Natural killer cell (primary cell): ENCODE data around the gene NDE1. TPM values are rescaled to one million over a fixed set of nuclear protein-coding genes. Genes with fewer than 3 reads are reported as not detected.

Source experiments
- ATAC-seq, 3 donors: fragments of 150-1000 bp in 2 of 3; fragments of 200-7000 bp in 1 of 3; cut with Tn5 transposase; 1 replicate in 1 of 3; 2 replicates in 2 of 3; pipeline ENCODE4 v1.10.0; 2021; ENCODE audit warnings: mild to moderate bottlenecking in 2 of 3, moderate library complexity in 2 of 3
- DNase-seq, 2 donors: peaks; one replicate each; pipeline versions ENCODE4 v3.0.0 to v3.0.0-alpha.2; 2013 to 2021; ENCODE audit warnings: mixed read lengths in 1 of 2
- H3K27ac ChIP-seq: one replicate; pipeline ENCODE4 v1.5.1; 2013; ENCODE audit warnings: mild to moderate bottlenecking, low read length
- H3K27me3 ChIP-seq: one replicate; pipeline ENCODE4 v1.6.1; 2013; ENCODE audit warnings: low read length; ENCODE audit not compliant: control insufficient read depth, insufficient read depth
- H3K36me3 ChIP-seq: one replicate; pipeline ENCODE4 v1.6.1; 2013; ENCODE audit warnings: low read length; ENCODE audit not compliant: control insufficient read depth, insufficient read depth
- H3K4me1 ChIP-seq: one replicate; pipeline ENCODE4 v1.6.1; 2013; ENCODE audit warnings: low read length; ENCODE audit not compliant: control insufficient read depth, insufficient read depth
- H3K4me3 ChIP-seq: one replicate; pipeline ENCODE4 v1.5.1; 2013; ENCODE audit warnings: low read length
- H3K9me3 ChIP-seq: one replicate; pipeline ENCODE4 v1.6.1; 2013; ENCODE audit warnings: low read length; ENCODE audit not compliant: control insufficient read depth, insufficient read depth
- H3K27ac Mint-ChIP-seq, 2 donors: one replicate each; pipeline ENCODE4 v1.8.0; 2022; ENCODE audit warnings: mild to moderate bottlenecking in 2 of 2, mixed read lengths in 2 of 2, moderate library complexity in 1 of 2
- H3K27me3 Mint-ChIP-seq, 2 donors: one replicate each; pipeline ENCODE4 v1.8.0; 2022; ENCODE audit warnings: low read depth in 2 of 2, mixed read lengths in 2 of 2
- H3K36me3 Mint-ChIP-seq: one replicate; pipeline ENCODE4 v1.8.0; 2022; ENCODE audit warnings: mixed read lengths
- H3K4me1 Mint-ChIP-seq, 2 donors: one replicate each; pipeline ENCODE4 v1.8.0; 2022; ENCODE audit warnings: mixed read lengths in 2 of 2
- H3K4me3 Mint-ChIP-seq: one replicate; pipeline ENCODE4 v1.8.0; 2022; ENCODE audit warnings: mild to moderate bottlenecking, moderate library complexity, mixed read lengths
- H3K9me3 Mint-ChIP-seq, 2 donors: one replicate each; pipeline ENCODE4 v1.8.0; 2022; ENCODE audit warnings: mixed read lengths in 2 of 2
- WGBS: methylation state at CpG from one replicate; pipeline ENCODE4 v1.1.7; 2013; ENCODE audit warnings: missing lambda C conversion rate; ENCODE audit not compliant: insufficient coverage; 5-methylcytosine and 5-hydroxymethylcytosine counted together
- intact Hi-C: fragments of 100-400 bp; cut with micrococcal nuclease; formaldehyde crosslinking; loops from one replicate; pipeline ENCODE4 v1.14.2; 2022
- total RNA-seq, 4 donors: library from RNA; stranded (reverse); fragments of 120-200 nt in 1 of 4; gene quantifications; one replicate each; pipeline versions ENCODE4 v1.2.3 to v1.2.4, GENCODE V29; 2013 to 2022
- TF ChIP-seq, protein P1 (sequence below): fragments of 200-600 bp; IDR thresholded peaks from one replicate; pipeline ENCODE4 v1.8.0; 2022; ENCODE audit warnings: antibody characterized with exemption

NDE1 gene
- total RNA-seq, 3 donors from 2014 or later (not counting 1 experiment from before 2014, with no cell fraction given): 104 to 118 (median 114) TPM

GRCh38 chr16:15672514-15673167, 22.6 kb downstream of the NDE1 start:
- Histone ChIP-seq H3K27me3 (no peaks in the 10 kb centered on the region), H3K27ac (peak overlapping the region; percentile 96), H3K4me1 (peaks cover 31% of the 10 kb centered on the region), H3K36me3 (peaks cover 32% of the 10 kb centered on the region), H3K9me3 (no peaks in the 10 kb centered on the region), H3K4me3 (peak overlapping the region; percentile 10)
- intact Hi-C loops: no loop called here
- ATAC-seq (peak; percentile 88 to 90 (median 88)), DNase-seq (peak; percentile 62 to 91)
- H3K9me3 Mint-ChIP-seq: no peaks in the 10 kb centered on the region
- TF ChIP-seq, protein P1, sequence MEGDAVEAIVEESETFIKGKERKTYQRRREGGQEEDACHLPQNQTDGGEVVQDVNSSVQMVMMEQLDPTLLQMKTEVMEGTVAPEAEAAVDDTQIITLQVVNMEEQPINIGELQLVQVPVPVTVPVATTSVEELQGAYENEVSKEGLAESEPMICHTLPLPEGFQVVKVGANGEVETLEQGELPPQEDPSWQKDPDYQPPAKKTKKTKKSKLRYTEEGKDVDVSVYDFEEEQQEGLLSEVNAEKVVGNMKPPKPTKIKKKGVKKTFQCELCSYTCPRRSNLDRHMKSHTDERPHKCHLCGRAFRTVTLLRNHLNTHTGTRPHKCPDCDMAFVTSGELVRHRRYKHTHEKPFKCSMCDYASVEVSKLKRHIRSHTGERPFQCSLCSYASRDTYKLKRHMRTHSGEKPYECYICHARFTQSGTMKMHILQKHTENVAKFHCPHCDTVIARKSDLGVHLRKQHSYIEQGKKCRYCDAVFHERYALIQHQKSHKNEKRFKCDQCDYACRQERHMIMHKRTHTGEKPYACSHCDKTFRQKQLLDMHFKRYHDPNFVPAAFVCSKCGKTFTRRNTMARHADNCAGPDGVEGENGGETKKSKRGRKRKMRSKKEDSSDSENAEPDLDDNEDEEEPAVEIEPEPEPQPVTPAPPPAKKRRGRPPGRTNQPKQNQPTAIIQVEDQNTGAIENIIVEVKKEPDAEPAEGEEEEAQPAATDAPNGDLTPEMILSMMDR: no peak
- 25% methylated on average over 20 of the region's 20 CpGs for WGBS
- H3K36me3 Mint-ChIP-seq: no peaks in the 10 kb centered on the region
- peak overlapping the region; percentile 95 to 97 for H3K27ac Mint-ChIP-seq
- peaks cover 46 to 48% of the 10 kb centered on the region in 2 donors for H3K4me1 Mint-ChIP-seq
- H3K4me3 Mint-ChIP-seq: peak overlapping the region; percentile 74
- no peaks in the 10 kb centered on the region for H3K27me3 Mint-ChIP-seq

GRCh38 chr16:15674571-15674970, 24.5 kb downstream of the NDE1 start:
- intact Hi-C loops: no loop called here
- Histone ChIP-seq H3K36me3 (peaks cover 37% of the 10 kb centered on the region), H3K4me1 (peaks cover 31% of the 10 kb centered on the region), H3K9me3 (no peaks in the 10 kb centered on the region), H3K27ac (no peak overlapping the region), H3K27me3 (no peaks in the 10 kb centered on the region), H3K4me3 (no peak overlapping the region)
- H3K36me3 Mint-ChIP-seq: peaks cover 7% of the 10 kb centered on the region
- peak overlapping the region; percentile 21 for H3K4me3 Mint-ChIP-seq
- H3K9me3 Mint-ChIP-seq: no peaks in the 10 kb centered on the region
- DNase-seq (no peak), ATAC-seq (no peak)
- H3K27ac Mint-ChIP-seq: peak overlapping the region; percentile 95 to 97
- peaks cover 46 to 52% of the 10 kb centered on the region in 2 donors for H3K4me1 Mint-ChIP-seq
- WGBS: 98% methylated on average over 7 of the region's 7 CpGs
- no peaks in the 10 kb centered on the region for H3K27me3 Mint-ChIP-seq
- TF ChIP-seq, protein P1: no peak

- DNase-seq (no peak), ATAC-seq (no peak)
- Histone ChIP-seq H3K27ac (no peak overlapping the region), H3K4me1 (peaks cover 31% of the 10 kb centered on the region), H3K9me3 (no peaks in the 10 kb centered on the region), H3K4me3 (no peak overlapping the region), H3K27me3 (no peaks in the 10 kb centered on the region), H3K36me3 (peaks cover 36% of the 10 kb centered on the region)
- Mint-ChIP-seq H3K4me3 (no peak overlapping the region), H3K27me3 (no peaks in the 10 kb centered on the region), H3K4me1 (peaks cover 44 to 59% of the 10 kb centered on the region in 2 donors), H3K9me3 (no peaks in the 10 kb centered on the region), H3K36me3 (peaks cover 7% of the 10 kb centered on the region), H3K27ac (peak overlapping the region; percentile 79 to 97)
- intact Hi-C loops: no loop called here
- WGBS: 89% methylated on average over 10 of the region's 10 CpGs
- TF ChIP-seq, protein P1: no peak
Observed at GRCh38 chr16:15676506-15676905, 26.5 kb downstream of the NDE1 start.

DNA sequence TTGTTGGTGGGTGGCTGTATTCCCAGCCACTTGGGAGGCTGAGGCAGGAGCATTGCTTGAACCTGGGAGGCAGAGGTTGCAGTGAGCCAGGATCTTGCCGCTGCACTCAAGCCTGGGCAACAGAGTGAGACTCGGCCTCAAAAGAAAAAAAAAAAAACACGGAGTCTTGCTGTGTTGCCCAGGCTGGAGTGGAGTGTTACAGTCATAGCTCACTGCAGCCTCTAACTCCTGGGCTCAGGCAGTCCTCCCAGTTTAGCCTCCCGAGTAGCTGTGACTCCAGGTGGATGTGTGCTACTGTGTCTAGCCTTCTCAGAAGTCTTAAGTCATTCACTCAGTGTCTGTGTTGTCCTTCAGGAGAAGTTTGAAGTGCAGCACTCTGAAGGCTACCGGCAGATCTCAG, 27.4 kb downstream of the NDE1 start:
- H3K36me3 ChIP-seq: peaks cover 39% of the 10 kb centered on the region
- intact Hi-C loops: no loop called here
- WGBS: 99% methylated on average over 5 of the region's 5 CpGs

More for the DNA sequence above, 27.4 kb downstream of the NDE1 start:
- DNase-seq (no peak), ATAC-seq (no peak)
- TF ChIP-seq, protein P1: no peak
- no peaks in the 10 kb centered on the region for H3K27me3 Mint-ChIP-seq
- H3K9me3 Mint-ChIP-seq: no peaks in the 10 kb centered on the region
- Histone ChIP-seq H3K4me1 (peaks cover 23% of the 10 kb centered on the region), H3K4me3 (no peak overlapping the region), H3K27me3 (no peaks in the 10 kb centered on the region), H3K9me3 (no peaks in the 10 kb centered on the region), H3K27ac (no peak overlapping the region)
- H3K4me1 Mint-ChIP-seq: peaks cover 36 to 52% of the 10 kb centered on the region in 2 donors
- H3K4me3 Mint-ChIP-seq: no peak overlapping the region
- H3K36me3 Mint-ChIP-seq: peaks cover 7% of the 10 kb centered on the region
- peak overlapping the region in 1 of 2 donors; percentile 68 for H3K27ac Mint-ChIP-seq
